Thymus (tissue), 11 donors: ENCODE results near the gene SLC22A5. TPM values are rescaled to one million over a fixed set of nuclear protein-coding genes. Genes with fewer than 3 reads are reported as not detected.
"Not testable (repeated sequence)": the region's sequence is repeated elsewhere in the genome, so short reads cannot be mapped to it uniquely, and the experiment has no call there.

ENCODE experiments used
- DNase-seq, 9 donors: peaks; one replicate each; pipeline ENCODE4 v3.0.0-alpha.2; 2013; ENCODE audit warnings: low spot score in 9 of 9, low read depth in 6 of 9, missing footprints in 1 of 9
- H3K27ac ChIP-seq, 2 donors: one replicate each; pipeline ENCODE4 v1.5.1; 2013; ENCODE audit warnings: control low read depth in 1 of 2, low read depth in 1 of 2, low read length in 1 of 2, mild to moderate bottlenecking in 1 of 2, moderate library complexity in 1 of 2
- H3K27me3 ChIP-seq, 2 donors: one replicate each; pipeline ENCODE4 v1.5.1; 2013; ENCODE audit warnings: low read length in 1 of 2; ENCODE audit not compliant: control insufficient read depth in 2 of 2, insufficient read depth in 1 of 2
- H3K36me3 ChIP-seq, 2 donors: one replicate each; pipeline ENCODE4 v1.5.1; 2013; ENCODE audit warnings: low read length in 1 of 2, mild to moderate bottlenecking in 1 of 2, moderate library complexity in 1 of 2; ENCODE audit not compliant: control insufficient read depth in 2 of 2, insufficient read depth in 2 of 2
- H3K4me1 ChIP-seq, 2 donors: one replicate each; pipeline ENCODE4 v1.5.1; 2013; ENCODE audit warnings: low read length in 2 of 2; ENCODE audit not compliant: control insufficient read depth in 2 of 2, insufficient read depth in 2 of 2
- H3K4me3 ChIP-seq, 2 donors: one replicate each; pipeline ENCODE4 v1.5.1; 2013; ENCODE audit warnings: low read length in 2 of 2, control low read depth in 1 of 2, mild to moderate bottlenecking in 1 of 2
- H3K9me3 ChIP-seq, 2 donors: one replicate each; pipeline ENCODE4 v1.5.1; 2013; ENCODE audit warnings: low read length in 1 of 2, mild to moderate bottlenecking in 1 of 2; ENCODE audit not compliant: control insufficient read depth in 2 of 2, insufficient read depth in 1 of 2
- WGBS: extraction: QIAGEN DNeasy Blood & Tissue Kit; methylation state at CpG from one replicate; pipeline ENCODE4 v1.1.7; 2013; 5-methylcytosine and 5-hydroxymethylcytosine counted together
- polyA plus RNA-seq: library from polyadenylated mRNA; stranded (reverse); fragments of 200-250 nt; gene quantifications from one replicate; pipeline ENCODE4 v1.2.3, GENCODE V29; 2013
- total RNA-seq: library from RNA; stranded (reverse); fragments of 120-200 nt; gene quantifications from one replicate; pipeline ENCODE4 v1.2.4, GENCODE V29; 2013
- donor health status: healthy.

Gene SLC22A5
- total and polyA plus RNA-seq, 2 donors: 1.4 to 25.4 TPM

- no peaks in the 10 kb centered on the region for H3K27me3 ChIP-seq
- H3K4me3 ChIP-seq: no peak overlapping the region
Observed at GRCh38 chr5:132414634-132415378, 45.3 kb downstream of the SLC22A5 start.

GRCh38 chr5:132415516-132415915 is 46.0 kb downstream of the SLC22A5 start:
- not testable (repeated sequence) for H3K27me3 ChIP-seq, H3K4me3 ChIP-seq

More at GRCh38 chr5:132414634-132415378, 45.3 kb downstream of the SLC22A5 start:
- peaks cover 10 to 49% of the 10 kb centered on the region in 2 donors for H3K4me1 ChIP-seq
- DNase-seq: no peak
- peaks cover 0 to 2% of the 10 kb centered on the region in 2 donors for H3K36me3 ChIP-seq
- 50% methylated on average over 5 of the region's 5 CpGs for WGBS
- H3K27ac ChIP-seq: peak overlapping the region; percentile 25 to 52
- no peaks in the 10 kb centered on the region for H3K9me3 ChIP-seq

GRCh38 chr5:132416306-132417009 is 46.9 kb downstream of the SLC22A5 start:
- Histone ChIP-seq H3K9me3 (no peaks in the 10 kb centered on the region), H3K36me3 (peaks cover 0 to 16% of the 10 kb centered on the region in 2 donors), H3K27me3 (no peaks in the 10 kb centered on the region), H3K4me1 (peaks cover 24 to 56% of the 10 kb centered on the region in 2 donors), H3K4me3 (no peak overlapping the region), H3K27ac (no peak overlapping the region)
- no peak for DNase-seq
- 89% methylated on average over 6 of the region's 6 CpGs for WGBS

More at GRCh38 chr5:132415516-132415915, 46.0 kb downstream of the SLC22A5 start:
- H3K36me3 ChIP-seq, H3K27ac ChIP-seq, DNase-seq, H3K9me3 ChIP-seq: not testable (repeated sequence)
- peaks cover 17 to 50% of the 10 kb centered on the region in 2 donors for H3K4me1 ChIP-seq
- WGBS: 96% methylated on average over 7 of the region's 7 CpGs

DNA sequence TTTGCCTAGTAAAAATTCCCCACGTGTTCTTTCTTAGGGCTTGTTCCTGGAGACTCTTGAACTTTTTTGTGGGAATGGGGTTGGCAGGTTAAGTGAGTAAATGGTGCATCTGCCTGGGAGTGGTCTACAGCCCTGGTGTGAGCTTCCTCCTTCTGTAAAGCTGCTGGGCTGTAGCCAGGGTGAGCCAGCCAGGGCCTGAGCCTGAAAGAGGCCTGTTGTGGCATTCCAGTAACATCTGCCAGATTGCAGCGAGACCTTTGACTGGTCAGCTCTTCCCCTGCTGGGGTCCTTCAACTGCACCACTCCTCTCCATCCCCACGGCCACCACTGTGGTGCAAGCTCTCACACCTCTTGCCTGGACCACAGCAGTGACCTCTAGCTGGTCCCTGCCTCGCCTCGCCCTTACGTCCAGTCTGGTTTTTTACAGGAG is 47.5 kb downstream of the SLC22A5 start:
- H3K4me1 ChIP-seq: peaks cover 25 to 56% of the 10 kb centered on the region in 2 donors
- 83% methylated on average over 6 of the region's 6 CpGs for WGBS
- no peak for DNase-seq

GRCh38 chr5:132417461-132417860 is 48.0 kb downstream of the SLC22A5 start:
- Histone ChIP-seq H3K9me3 (no peaks in the 10 kb centered on the region), H3K4me3 (no peak overlapping the region), H3K4me1 (peaks cover 25 to 56% of the 10 kb centered on the region in 2 donors), H3K27me3 (no peaks in the 10 kb centered on the region), H3K27ac (no peak overlapping the region), H3K36me3 (peaks cover 0 to 20% of the 10 kb centered on the region in 2 donors)
- DNase-seq: no peak
- WGBS: 90% methylated on average over 6 of the region's 6 CpGs

More for the DNA sequence above, 47.5 kb downstream of the SLC22A5 start:
- peak overlapping the region; percentile 19 to 26 for H3K27ac ChIP-seq
- H3K36me3 ChIP-seq: peaks cover 0 to 18% of the 10 kb centered on the region in 2 donors
- no peaks in the 10 kb centered on the region for H3K9me3 ChIP-seq
- H3K27me3 ChIP-seq: no peaks in the 10 kb centered on the region
- no peak overlapping the region for H3K4me3 ChIP-seq

DNA sequence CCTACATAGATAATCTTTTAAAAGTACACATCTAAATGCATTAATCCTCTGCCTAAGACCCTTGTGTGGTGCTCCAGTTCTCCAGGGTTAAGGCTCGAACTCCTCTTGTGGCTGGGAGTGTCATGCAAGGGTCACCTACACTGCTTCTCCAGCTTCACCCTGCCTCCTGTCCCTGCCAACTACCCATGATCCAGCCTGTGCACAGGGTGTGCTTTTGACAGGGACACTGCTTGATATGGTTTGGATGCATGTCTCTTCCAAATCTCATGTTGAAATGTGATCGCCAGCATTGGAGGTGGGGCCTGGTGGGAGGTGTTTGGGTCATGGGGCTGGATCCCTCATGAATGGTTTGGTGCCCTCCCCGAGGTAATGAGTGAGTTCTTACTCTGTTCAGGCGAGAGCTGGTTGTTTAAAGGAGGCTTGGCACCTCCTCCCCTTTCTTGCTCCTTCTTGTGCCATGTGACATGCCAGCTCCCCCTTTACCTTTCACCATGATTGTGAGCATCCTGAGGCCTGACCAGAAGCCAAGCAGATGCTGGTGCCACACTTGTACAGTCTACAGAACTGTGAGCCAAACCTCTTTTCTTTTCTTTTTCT is 48.5 kb downstream of the SLC22A5 start:
- H3K27me3 ChIP-seq: no peaks in the 10 kb centered on the region
- 90% methylated on average over 4 of the region's 4 CpGs for WGBS
- H3K4me1 ChIP-seq: peaks cover 25 to 60% of the 10 kb centered on the region in 2 donors
- no peak for DNase-seq
- no peak overlapping the region for H3K27ac ChIP-seq
- peaks cover 0 to 26% of the 10 kb centered on the region in 2 donors for H3K36me3 ChIP-seq
- no peaks in the 10 kb centered on the region for H3K9me3 ChIP-seq
- H3K4me3 ChIP-seq: no peak overlapping the region

DNA sequence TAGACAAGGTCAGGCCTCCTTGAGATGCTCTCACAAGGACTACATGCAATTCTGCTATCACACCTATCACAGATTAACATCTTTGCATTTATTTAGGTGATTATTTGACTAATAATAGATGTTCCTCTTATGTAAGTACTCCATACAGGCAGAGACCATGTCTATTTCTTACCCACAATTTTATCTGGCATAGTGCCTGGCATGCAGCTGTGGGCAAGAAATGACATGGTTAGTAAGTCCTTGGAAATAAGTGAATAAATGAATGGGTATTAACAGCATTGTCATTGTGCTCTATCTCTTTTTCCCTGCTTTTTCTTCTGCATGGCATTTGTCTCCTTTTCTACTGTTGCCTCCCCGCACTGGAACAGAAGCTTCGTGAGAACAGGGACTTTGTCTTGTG is 49.4 kb downstream of the SLC22A5 start:
- peak overlapping the region in 1 of 2 donors; percentile 73 for H3K27ac ChIP-seq
- no peak overlapping the region for H3K4me3 ChIP-seq
- no peaks in the 10 kb centered on the region for H3K9me3 ChIP-seq
- H3K27me3 ChIP-seq: no peaks in the 10 kb centered on the region
- no peak for DNase-seq
- 86% methylated on average over 2 of the region's 2 CpGs for WGBS
- peaks cover 0 to 35% of the 10 kb centered on the region in 2 donors for H3K36me3 ChIP-seq
- H3K4me1 ChIP-seq: peaks cover 26 to 69% of the 10 kb centered on the region in 2 donors

DNA sequence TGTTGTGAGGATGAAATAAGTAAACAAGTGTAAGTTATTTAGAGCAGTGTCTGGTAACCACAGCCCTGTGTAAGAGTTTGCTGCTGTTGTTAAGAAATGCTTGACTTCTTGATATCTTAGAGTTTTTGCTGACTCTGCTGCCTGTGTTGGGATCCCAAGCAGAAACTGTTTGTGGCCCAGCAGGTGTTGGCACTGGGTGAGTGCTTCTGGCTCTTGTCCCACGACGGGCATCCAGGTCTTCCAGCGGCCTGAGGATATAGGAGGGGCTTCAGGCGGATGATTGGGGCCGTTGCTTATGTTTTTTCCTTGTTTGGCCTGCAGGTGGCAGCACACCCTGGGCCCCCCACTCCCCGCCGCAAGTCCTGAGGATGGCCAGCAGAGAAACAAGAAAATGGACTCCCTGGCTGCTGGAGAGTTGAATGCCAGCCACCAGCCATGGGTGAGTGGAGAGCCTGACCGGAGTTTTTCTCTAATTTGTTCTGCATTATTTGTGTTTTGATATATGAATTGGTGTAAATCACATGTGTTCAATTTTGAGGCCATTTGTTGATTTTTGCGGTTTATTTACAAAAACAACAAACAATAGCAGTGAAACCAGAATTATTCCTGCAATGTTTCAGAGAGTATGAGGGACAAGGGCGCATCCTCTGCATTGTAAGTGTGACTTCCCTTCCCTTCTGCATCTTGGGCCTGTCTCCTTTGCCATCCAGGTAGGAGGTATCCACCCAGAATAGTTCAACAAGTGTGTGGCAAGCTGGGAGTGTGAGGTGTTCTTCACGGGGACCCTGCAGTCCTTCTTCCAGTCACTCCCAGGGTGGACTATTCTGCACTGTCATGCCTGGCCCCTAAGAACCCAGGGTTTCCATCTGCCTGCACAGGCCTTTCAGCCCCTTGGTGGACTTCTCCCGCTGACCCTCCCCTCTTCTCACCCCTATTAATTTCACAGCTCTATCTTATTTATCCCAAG is 50.3 kb downstream of the SLC22A5 start:
- Histone ChIP-seq H3K27ac (peak overlapping the region; percentile 31 to 73), H3K9me3 (no peaks in the 10 kb centered on the region), H3K36me3 (peaks cover 0 to 37% of the 10 kb centered on the region in 2 donors), H3K4me1 (peaks cover 33 to 75% of the 10 kb centered on the region in 2 donors), H3K27me3 (no peaks in the 10 kb centered on the region), H3K4me3 (no peak overlapping the region)
- peak in 4 of 9 donors; percentile 68 to 82 (median 76) for DNase-seq
- 19% methylated on average over 12 of the region's 12 CpGs for WGBS
